Cardiac muscle cell (in vitro differentiated cells and primary cell): ENCODE data around the gene HCN3. TPM values are rescaled to one million over a fixed set of nuclear protein-coding genes. Genes with fewer than 3 reads are reported as not detected.

Source experiments
- DNase-seq, 2 donors: peaks; one replicate each; pipeline versions ENCODE4 v3.0.0 to v3.0.0-alpha.2; 2010 to 2017; ENCODE audit warnings: low read depth in 1 of 2, low spot score in 1 of 2
- H3K27ac ChIP-seq: fragments of 200-600 bp; sonication (generic); 2 replicates; pipeline ENCODE4 v1.5.1; 2016
- H3K27me3 ChIP-seq: fragments of 200-600 bp; sonication (generic); 2 replicates; pipeline ENCODE4 v1.6.0; 2016; ENCODE audit warnings: control low read depth
- H3K36me3 ChIP-seq: fragments of 200-600 bp; sonication (generic); 2 replicates; pipeline ENCODE4 v1.5.1; 2016; ENCODE audit warnings: control low read depth
- H3K4me1 ChIP-seq: fragments of 200-600 bp; sonication (generic); 2 replicates; pipeline ENCODE4 v1.8.1; 2017; ENCODE audit warnings: low read depth, mild to moderate bottlenecking, mixed run types
- H3K4me3 ChIP-seq: fragments of 200-600 bp; sonication (generic); 2 replicates; pipeline ENCODE4 v1.5.1; 2016; ENCODE audit warnings: mild to moderate bottlenecking
- H3K9me3 ChIP-seq: fragments of 200-600 bp; sonication (generic); 2 replicates; pipeline ENCODE4 v1.5.1; 2017; ENCODE audit warnings: low read depth, mild to moderate bottlenecking, control low read depth
- polyA plus RNA-seq: library from polyadenylated mRNA; unstranded; fragments of >200 nt; fragmentation: Nextera tagmentation; extraction: Ambion mirVana; gene quantifications from 2 replicates; pipeline ENCODE4 v1.2.1, GENCODE V29; 2016
- total RNA-seq: library from RNA; depleted of rRNA; stranded (reverse); fragments of >200 nt; gene quantifications from 2 replicates; pipeline ENCODE4 v1.2.3, GENCODE V29; 2016
- TF ChIP-seq, protein P1 (sequence below): IDR thresholded peaks from 2 replicates; pipeline ENCODE4 v1.5.1; 2012; ENCODE audit warnings: low read depth, mild to moderate bottlenecking, low read length

The HCN3 gene
- total and polyA plus RNA-seq, 2 experiments from 2014 or later: 1.7 to 12.9 TPM

DNA sequence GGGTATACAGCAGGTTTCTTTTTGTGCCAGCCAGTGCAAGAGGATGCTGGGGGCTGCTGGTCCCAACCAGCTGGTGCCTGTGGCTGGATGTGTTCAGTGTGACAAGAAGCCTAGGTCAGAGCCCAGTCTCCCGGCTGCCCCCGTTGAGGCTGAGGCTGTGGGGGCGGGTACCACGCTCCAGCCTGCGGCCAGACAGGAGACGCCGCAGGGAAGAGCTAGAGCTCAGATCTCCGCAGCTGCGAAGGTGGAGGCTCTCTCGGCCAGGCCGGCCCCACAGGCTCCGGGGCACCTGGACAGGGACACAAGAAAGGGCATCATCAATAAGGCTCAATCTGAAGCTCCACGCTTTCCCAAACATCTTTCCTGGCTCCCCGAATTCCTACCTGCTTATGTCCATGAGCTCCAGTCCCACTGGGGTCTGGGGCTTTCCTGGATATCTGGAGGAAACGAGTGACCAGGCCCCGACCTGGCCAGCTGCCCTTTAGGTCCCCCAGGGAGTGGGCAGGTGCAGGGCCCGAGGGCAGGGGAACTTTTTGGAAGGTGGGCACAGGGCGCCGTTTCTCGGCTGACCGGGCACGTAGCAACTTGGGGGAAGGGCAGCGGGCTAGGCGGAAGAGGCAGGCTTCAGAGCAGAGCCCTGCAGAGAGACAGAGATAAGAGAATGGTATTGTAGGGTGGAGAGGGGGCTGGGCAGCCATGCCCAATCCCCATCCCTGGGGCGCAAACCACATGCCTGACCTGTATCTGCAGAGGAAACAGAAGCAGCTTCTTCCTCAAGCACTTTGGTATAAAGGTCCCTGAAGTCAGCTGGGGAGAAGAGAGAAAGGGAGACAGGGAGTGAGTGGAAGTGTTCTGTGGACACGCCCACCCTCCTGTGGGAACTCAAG lies 29.4 kb upstream of the HCN3 start:
- Histone ChIP-seq H3K27ac (no peak overlapping the region), H3K36me3 (peaks cover 9% of the 10 kb centered on the region), H3K9me3 (no peaks in the 10 kb centered on the region), H3K27me3 (no peaks in the 10 kb centered on the region), H3K4me3 (no peak overlapping the region), H3K4me1 (peaks cover 16% of the 10 kb centered on the region)
- TF ChIP-seq, protein P1, sequence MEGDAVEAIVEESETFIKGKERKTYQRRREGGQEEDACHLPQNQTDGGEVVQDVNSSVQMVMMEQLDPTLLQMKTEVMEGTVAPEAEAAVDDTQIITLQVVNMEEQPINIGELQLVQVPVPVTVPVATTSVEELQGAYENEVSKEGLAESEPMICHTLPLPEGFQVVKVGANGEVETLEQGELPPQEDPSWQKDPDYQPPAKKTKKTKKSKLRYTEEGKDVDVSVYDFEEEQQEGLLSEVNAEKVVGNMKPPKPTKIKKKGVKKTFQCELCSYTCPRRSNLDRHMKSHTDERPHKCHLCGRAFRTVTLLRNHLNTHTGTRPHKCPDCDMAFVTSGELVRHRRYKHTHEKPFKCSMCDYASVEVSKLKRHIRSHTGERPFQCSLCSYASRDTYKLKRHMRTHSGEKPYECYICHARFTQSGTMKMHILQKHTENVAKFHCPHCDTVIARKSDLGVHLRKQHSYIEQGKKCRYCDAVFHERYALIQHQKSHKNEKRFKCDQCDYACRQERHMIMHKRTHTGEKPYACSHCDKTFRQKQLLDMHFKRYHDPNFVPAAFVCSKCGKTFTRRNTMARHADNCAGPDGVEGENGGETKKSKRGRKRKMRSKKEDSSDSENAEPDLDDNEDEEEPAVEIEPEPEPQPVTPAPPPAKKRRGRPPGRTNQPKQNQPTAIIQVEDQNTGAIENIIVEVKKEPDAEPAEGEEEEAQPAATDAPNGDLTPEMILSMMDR: no peak
- DNase-seq: no peak

DNA sequence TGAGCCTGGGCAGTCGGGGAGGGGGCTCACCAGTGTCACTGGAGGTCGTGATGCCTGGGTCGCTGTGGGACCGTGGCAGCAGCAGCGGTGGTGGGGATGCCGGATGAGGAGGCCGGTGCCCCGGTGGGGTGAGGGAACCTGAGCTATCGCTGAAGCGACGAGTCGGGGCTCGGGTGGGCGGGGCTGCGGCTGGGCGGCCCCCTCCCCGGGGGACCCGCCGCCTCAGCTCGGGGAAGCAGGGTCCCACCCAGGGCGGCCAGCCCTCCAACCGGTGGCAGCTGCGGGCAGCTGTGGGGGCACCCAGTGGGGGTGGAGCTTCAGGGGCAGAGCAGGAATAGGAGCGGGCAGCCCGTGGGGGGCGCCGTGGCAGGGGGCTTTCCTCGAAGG lies 27.0 kb upstream of the HCN3 start:
- TF ChIP-seq, protein P1: no peak
- no peak for DNase-seq
- no peak overlapping the region for H3K4me3 ChIP-seq

DNA sequence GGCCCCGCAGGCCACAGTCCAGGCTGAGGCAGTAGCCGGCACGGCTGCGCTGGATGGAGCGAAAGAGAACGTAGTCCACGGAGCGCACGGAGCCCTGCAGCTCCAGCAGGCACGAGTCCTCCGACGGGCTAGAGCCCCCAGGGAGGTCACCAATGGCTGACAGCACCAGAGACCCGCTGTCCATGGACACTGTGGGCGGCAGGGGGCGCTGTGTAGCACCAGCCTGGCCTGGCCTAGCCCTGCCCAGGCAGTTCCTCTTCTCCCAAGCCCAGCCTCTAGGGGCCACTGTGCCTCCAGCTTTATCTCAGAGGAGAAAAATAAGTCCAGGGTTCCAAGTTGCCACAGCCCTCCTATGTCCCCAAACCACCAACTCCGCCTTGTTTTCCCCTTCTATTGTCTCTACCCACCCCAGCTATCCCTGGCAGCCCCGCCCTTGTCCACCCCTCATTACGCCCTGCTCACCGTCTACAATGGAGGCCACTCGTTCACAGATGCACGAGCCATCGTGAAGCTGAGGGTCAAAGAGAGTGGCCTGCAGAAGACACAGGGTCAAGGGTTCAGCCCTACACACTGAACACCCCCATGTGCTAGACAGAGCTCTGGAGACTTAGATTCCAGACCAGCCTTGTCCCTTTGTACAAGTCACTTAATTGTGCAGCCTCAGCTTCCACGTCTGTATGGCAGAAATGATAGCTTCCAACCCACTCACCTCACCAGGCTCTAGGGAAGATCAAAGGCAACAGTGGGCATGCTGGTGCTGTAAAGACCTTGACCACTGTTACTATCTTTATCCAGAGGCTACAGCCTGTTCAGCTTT lies 26.4 kb upstream of the HCN3 start:
- TF ChIP-seq, protein P1: peak; percentile 100
- H3K27ac ChIP-seq: peak overlapping the region; percentile 70

More for the DNA sequence above, 27.0 kb upstream of the HCN3 start:
- peaks cover 9% of the 10 kb centered on the region for H3K36me3 ChIP-seq
- no peaks in the 10 kb centered on the region for H3K9me3 ChIP-seq
- H3K4me1 ChIP-seq: peaks cover 27% of the 10 kb centered on the region
- no peaks in the 10 kb centered on the region for H3K27me3 ChIP-seq
- H3K27ac ChIP-seq: no peak overlapping the region

DNA sequence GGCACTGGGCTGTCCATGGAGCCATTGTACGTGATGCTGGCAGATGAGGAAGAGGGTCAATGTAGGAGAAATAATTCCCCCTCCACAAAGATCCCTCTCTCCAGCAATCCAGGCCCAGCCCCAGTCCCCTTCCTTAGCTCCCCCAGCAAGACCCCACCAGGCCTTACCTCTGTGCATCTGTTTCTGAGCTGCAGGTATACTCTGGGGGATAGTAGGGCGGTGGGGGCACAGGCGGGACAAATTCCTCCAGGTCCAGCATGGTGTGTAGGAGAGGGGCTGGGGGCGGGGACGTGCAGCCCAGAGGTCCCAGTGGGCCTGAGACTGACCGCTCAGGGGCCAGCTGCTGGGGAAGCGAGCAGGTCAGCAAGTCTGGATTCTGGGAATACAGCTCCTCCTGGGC lies 25.7 kb upstream of the HCN3 start:
- Histone ChIP-seq H3K4me3 (no peak overlapping the region), H3K27ac (peak overlapping the region; percentile 70), H3K36me3 (peaks cover 9% of the 10 kb centered on the region), H3K4me1 (peaks cover 30% of the 10 kb centered on the region), H3K27me3 (no peaks in the 10 kb centered on the region), H3K9me3 (no peaks in the 10 kb centered on the region)
- DNase-seq: no peak
- TF ChIP-seq, protein P1: no peak

More for the DNA sequence above, 26.4 kb upstream of the HCN3 start:
- Histone ChIP-seq H3K36me3 (peaks cover 9% of the 10 kb centered on the region), H3K4me3 (no peak overlapping the region), H3K27me3 (no peaks in the 10 kb centered on the region), H3K4me1 (peaks cover 29% of the 10 kb centered on the region), H3K9me3 (no peaks in the 10 kb centered on the region)
- DNase-seq: peak; percentile 94 to 97

DNA sequence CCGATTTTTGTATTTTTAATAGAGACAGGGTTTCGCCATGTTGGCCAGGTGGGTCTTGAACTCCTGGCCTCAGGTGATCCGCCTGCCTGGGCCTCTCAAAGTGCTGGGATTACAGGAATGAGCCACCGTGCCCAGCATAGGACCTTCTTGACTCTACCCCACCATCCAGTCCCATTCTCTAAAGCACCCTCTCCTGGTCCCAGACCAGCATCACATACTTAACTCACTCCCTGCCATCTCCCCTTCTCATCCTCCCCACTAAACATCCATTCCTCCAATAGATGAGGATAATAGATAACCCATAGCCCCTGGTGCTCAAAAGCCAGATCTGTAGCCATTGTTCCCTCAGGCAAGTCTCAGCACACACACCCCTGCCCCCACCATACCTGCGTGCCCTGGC lies 24.1 kb upstream of the HCN3 start:
- Histone ChIP-seq H3K36me3 (peaks cover 5% of the 10 kb centered on the region), H3K27me3 (no peaks in the 10 kb centered on the region), H3K9me3 (no peaks in the 10 kb centered on the region), H3K4me3 (no peak overlapping the region), H3K27ac (peak overlapping the region; percentile 54), H3K4me1 (peaks cover 30% of the 10 kb centered on the region)
- no peak for DNase-seq
- TF ChIP-seq, protein P1: peak; percentile 8
